Muscle layer of colon (tissue), 2 donors: ENCODE measurements around the gene RAB33B.
"Not testable (repeated sequence)": the region's sequence is repeated elsewhere in the genome, so short reads cannot be mapped to it uniquely, and the experiment has no call there.

ENCODE experiments used
- H3K27ac ChIP-seq: one replicate; pipeline ENCODE4 v1.7.0; 2013; ENCODE audit warnings: low read depth, mild to moderate bottlenecking, low read length, moderate library complexity
- H3K27me3 ChIP-seq, 2 donors: one replicate each; pipeline ENCODE4 v1.7.0; 2013; ENCODE audit warnings: low read length in 2 of 2, mild to moderate bottlenecking in 2 of 2; ENCODE audit not compliant: insufficient read depth in 2 of 2, control insufficient read depth in 1 of 2
- H3K36me3 ChIP-seq: one replicate; pipeline ENCODE4 v1.7.0; 2013; ENCODE audit warnings: mild to moderate bottlenecking, low read length; ENCODE audit not compliant: insufficient read depth
- H3K4me1 ChIP-seq: one replicate; pipeline ENCODE4 v1.7.0; 2013; ENCODE audit warnings: mild to moderate bottlenecking, low read length; ENCODE audit not compliant: insufficient read depth
- H3K4me3 ChIP-seq, 2 donors: one replicate each; pipeline ENCODE4 v1.7.0; 2013; ENCODE audit warnings: low read length in 2 of 2, low read depth in 1 of 2, mild to moderate bottlenecking in 1 of 2, moderate library complexity in 1 of 2
- H3K9ac ChIP-seq: one replicate; pipeline ENCODE4 v1.7.0; 2013; ENCODE audit warnings: low read length
- H3K9me3 ChIP-seq: one replicate; pipeline ENCODE4 v1.7.0; 2013; ENCODE audit warnings: mild to moderate bottlenecking, low read length
- donor health status: abdominal sarcoma.
- donor health status: Adenocarcinoma of cecum.

RAB33B gene

DNA sequence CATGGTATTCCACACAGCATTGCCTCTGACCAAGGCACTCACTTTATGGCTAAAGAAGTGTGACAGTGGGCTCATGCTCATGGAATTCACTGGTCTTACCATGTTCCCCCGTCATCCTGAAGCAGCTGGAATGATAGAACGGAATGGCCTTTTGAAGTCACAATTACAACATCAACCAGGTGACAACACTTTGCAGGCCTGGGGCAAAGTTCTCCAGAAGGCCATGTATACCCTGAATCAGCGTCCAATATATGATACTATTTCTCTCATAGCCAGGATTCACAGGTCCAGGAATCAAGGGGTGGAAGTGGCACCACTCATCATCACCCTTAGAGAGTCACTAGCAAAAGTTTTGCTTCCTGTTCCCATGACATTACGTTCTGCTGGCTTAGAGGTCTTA, 6.8 kb upstream of the RAB33B start:
- not testable (repeated sequence) for H3K9me3 ChIP-seq, H3K27ac ChIP-seq, H3K27me3 ChIP-seq, H3K9ac ChIP-seq, H3K4me3 ChIP-seq, H3K36me3 ChIP-seq, H3K4me1 ChIP-seq

GRCh38 chr4:139450586-139450985, 3.3 kb upstream of the RAB33B start:
- no peak overlapping the region for H3K4me3 ChIP-seq

GRCh38 chr4:139451997-139452396, 1.9 kb upstream of the RAB33B start:
- H3K4me1 ChIP-seq: peaks cover 35% of the 10 kb centered on the region
- H3K36me3 ChIP-seq: no peaks in the 10 kb centered on the region
- H3K9ac ChIP-seq: no peak overlapping the region
- no peaks in the 10 kb centered on the region for H3K27me3 ChIP-seq
- no peak overlapping the region for H3K27ac ChIP-seq
- no peak overlapping the region for H3K4me3 ChIP-seq
- no peaks in the 10 kb centered on the region for H3K9me3 ChIP-seq

More at GRCh38 chr4:139450586-139450985, 3.3 kb upstream of the RAB33B start:
- H3K36me3 ChIP-seq: no peaks in the 10 kb centered on the region
- no peaks in the 10 kb centered on the region for H3K27me3 ChIP-seq
- peaks cover 24% of the 10 kb centered on the region for H3K4me1 ChIP-seq
- H3K9me3 ChIP-seq: no peaks in the 10 kb centered on the region
- H3K9ac ChIP-seq: no peak overlapping the region
- no peak overlapping the region for H3K27ac ChIP-seq

GRCh38 chr4:139453041-139453370, 915 bp upstream of the RAB33B start:
- H3K27me3 ChIP-seq: no peaks in the 10 kb centered on the region
- H3K4me1 ChIP-seq: peaks cover 41% of the 10 kb centered on the region
- no peaks in the 10 kb centered on the region for H3K36me3 ChIP-seq
- peak overlapping the region; percentile 95 for H3K9ac ChIP-seq
- peak overlapping the region; percentile 94 for H3K27ac ChIP-seq
- peak overlapping the region; percentile 70 to 99 for H3K4me3 ChIP-seq
- no peaks in the 10 kb centered on the region for H3K9me3 ChIP-seq

DNA sequence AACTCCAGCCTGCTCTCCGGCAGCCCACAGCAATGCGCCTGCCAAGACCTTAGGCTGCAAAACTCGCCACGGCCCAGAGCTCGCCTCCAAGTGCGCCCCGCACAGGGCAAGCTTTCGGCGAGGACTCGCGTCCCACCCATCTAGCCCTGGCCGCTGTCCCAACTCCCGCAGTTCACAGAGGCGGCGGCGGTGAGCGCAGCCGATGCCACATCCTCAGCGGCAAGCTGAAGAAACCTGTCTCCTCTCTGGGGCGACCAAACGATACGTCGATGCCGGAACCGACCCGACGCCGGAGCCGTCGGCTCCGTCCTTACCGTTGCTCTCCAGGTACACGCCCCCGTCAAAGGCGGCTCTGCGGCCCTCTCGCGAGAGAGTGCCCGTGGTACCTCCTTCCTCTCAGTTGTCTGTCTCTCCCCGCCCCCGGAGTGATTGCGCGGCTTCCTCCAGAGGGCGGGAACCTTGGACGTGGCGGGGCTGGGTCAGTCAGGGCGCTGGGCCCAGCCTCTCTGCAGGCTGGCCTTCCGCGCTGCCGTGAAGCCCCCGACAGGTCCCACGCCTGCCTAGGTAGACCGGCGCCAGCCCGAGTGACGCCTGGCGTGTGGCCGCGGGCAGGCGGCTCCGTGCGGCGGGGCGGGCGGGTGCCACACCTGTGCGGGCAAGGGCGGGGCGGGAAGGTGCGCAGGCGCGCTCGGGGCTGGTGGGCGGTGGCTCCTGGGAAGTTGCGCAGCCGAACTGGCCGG, 380 bp upstream of the RAB33B start:
- Histone ChIP-seq H3K9me3 (no peaks in the 10 kb centered on the region), H3K9ac (peak overlapping the region; percentile 98), H3K27ac (peak overlapping the region; percentile 94), H3K27me3 (no peaks in the 10 kb centered on the region), H3K4me1 (peaks cover 41% of the 10 kb centered on the region), H3K36me3 (no peaks in the 10 kb centered on the region), H3K4me3 (peak overlapping the region; percentile 70 to 99)

GRCh38 chr4:139455126-139455538, 1.2 kb downstream of the RAB33B start:
- no peaks in the 10 kb centered on the region for H3K36me3 ChIP-seq
- H3K4me3 ChIP-seq: peak overlapping the region; percentile 24 to 99
- H3K27me3 ChIP-seq: no peaks in the 10 kb centered on the region
- no peaks in the 10 kb centered on the region for H3K9me3 ChIP-seq
- peak overlapping the region; percentile 25 for H3K27ac ChIP-seq
- H3K9ac ChIP-seq: peak overlapping the region; percentile 98
- peaks cover 41% of the 10 kb centered on the region for H3K4me1 ChIP-seq

GRCh38 chr4:139457318-139457717, 3.4 kb downstream of the RAB33B start:
- Histone ChIP-seq H3K9ac (no peak overlapping the region), H3K4me3 (no peak overlapping the region), H3K9me3 (no peaks in the 10 kb centered on the region), H3K4me1 (peaks cover 33% of the 10 kb centered on the region), H3K27me3 (no peaks in the 10 kb centered on the region), H3K36me3 (no peaks in the 10 kb centered on the region), H3K27ac (no peak overlapping the region)

GRCh38 chr4:139458543-139458942, 4.6 kb downstream of the RAB33B start:
- H3K27ac ChIP-seq: no peak overlapping the region
- H3K4me1 ChIP-seq: peaks cover 27% of the 10 kb centered on the region
- H3K36me3 ChIP-seq: no peaks in the 10 kb centered on the region
- no peak overlapping the region for H3K9ac ChIP-seq
- H3K4me3 ChIP-seq: no peak overlapping the region
- no peaks in the 10 kb centered on the region for H3K9me3 ChIP-seq
- no peaks in the 10 kb centered on the region for H3K27me3 ChIP-seq

DNA sequence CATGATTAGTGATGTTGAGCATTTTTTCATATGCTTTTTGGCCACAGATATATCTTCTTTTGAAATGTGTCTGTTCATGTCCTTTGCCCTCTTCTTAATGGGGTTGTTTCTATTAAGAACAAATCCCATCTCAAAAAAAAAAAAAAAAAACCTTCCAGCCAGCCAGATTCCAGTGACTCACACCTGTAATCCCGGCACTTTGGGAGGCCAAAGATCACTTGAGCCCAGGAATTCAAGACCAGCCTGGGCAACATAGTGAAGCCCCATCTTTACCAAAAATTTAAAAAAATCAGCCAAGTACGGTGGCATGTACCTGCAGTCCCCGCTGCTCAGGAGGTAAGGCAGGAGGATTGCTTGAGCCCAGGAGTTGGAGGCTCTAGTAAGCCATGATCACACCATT, 5.1 kb downstream of the RAB33B start:
- no peak overlapping the region for H3K9ac ChIP-seq
- no peaks in the 10 kb centered on the region for H3K36me3 ChIP-seq
- no peaks in the 10 kb centered on the region for H3K9me3 ChIP-seq
- H3K27ac ChIP-seq: no peak overlapping the region
- H3K4me3 ChIP-seq: no peak overlapping the region
- peaks cover 27% of the 10 kb centered on the region for H3K4me1 ChIP-seq
- no peaks in the 10 kb centered on the region for H3K27me3 ChIP-seq

DNA sequence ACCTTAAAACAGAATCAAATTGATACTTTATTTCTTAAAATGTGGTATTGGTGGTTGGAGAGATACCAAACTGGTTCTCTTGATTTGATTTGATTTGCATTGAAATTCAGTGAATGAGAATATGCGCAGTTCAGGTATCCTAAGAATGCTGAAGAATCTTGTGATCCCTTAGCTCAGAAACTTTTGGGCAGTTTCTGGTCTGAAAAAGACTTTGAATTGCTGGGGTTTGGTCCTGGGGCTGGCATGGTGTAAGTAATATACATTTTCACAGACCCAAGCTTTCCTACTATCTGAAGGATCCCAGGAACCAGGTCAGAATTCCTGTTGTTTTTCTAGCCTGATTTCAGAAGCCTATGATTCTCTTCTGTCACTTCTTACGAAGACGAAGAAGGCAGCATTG, 6.6 kb downstream of the RAB33B start:
- Histone ChIP-seq H3K27me3 (no peaks in the 10 kb centered on the region), H3K36me3 (no peaks in the 10 kb centered on the region), H3K9ac (no peak overlapping the region), H3K27ac (no peak overlapping the region), H3K4me1 (peaks cover 17% of the 10 kb centered on the region), H3K9me3 (no peaks in the 10 kb centered on the region), H3K4me3 (no peak overlapping the region)

DNA sequence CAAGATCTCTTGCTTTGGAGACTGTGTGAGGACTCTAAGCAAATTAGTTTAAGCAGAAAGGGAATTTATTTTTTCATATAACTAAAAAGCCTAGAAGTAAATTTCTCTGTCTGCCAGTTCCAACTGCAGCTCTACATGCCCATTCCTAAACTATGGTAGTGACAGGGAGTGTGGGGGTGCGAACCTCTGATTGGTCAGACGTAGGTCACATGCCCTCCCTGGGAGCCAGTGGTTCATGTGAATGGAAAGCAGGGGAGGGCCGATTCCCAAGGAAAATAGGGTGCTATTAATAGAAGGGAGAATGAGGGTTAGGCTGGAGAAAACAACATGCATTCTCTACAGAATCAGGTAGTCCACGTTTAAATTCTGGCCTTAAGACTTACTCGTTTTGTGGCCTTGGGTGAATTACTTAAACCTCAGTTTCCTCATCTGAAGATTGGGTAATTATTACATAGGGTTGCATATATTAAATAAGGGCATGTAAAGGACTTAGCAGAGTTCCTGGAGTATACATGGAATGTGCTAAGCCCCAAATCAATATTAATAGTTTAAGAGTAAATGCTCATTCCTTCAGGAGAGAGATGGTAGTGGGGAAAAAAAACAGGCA, 7.2 kb downstream of the RAB33B start:
- no peak overlapping the region for H3K4me3 ChIP-seq
- no peaks in the 10 kb centered on the region for H3K9me3 ChIP-seq
- no peaks in the 10 kb centered on the region for H3K27me3 ChIP-seq
- H3K4me1 ChIP-seq: peaks cover 11% of the 10 kb centered on the region
- H3K9ac ChIP-seq: no peak overlapping the region
- no peaks in the 10 kb centered on the region for H3K36me3 ChIP-seq
- H3K27ac ChIP-seq: no peak overlapping the region

DNA sequence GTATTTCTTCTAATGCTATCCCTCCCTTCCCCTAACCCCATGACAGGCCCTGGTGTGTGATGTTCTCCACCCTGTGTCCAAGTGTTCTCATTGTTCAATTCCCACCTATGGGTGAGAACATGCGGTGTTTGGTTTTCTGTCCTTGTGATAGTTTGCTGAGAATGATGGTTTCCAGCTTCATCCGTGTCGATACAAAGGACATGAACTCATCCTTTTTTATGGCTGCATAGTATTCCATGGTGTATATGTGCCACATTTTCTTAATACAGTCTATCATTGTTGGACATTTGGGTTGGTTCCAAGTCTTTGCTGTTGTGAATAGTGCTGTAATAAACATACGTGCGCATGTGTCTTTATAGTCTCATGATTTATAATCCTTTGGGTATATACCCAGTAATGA, 10.6 kb downstream of the RAB33B start:
- H3K27ac ChIP-seq, H3K27me3 ChIP-seq, H3K4me3 ChIP-seq, H3K36me3 ChIP-seq, H3K9me3 ChIP-seq, H3K9ac ChIP-seq, H3K4me1 ChIP-seq: not testable (repeated sequence)
